DOHH2 (cell line): ENCODE data around the gene CRYZL1.

Source experiments
- H3F3A ChIP-seq: fragments of 200-600 bp; sonication (generic), shearing (Covaris generic); 2 replicates; pipeline ENCODE4 v1.6.0; 2016; ENCODE audit warnings: antibody characterized with exemption, mild to moderate bottlenecking; ENCODE audit not compliant: control insufficient read depth, insufficient read depth
- H3K27ac ChIP-seq: fragments of 200-600 bp; sonication (generic); 2 replicates; pipeline ENCODE4 v1.5.1; 2014; ENCODE audit warnings: low read depth, mild to moderate bottlenecking, low read length, moderate library complexity
- H3K27me3 ChIP-seq: fragments of 200-600 bp; sonication (generic); 2 replicates; pipeline ENCODE4 v1.6.1; 2014; ENCODE audit warnings: mild to moderate bottlenecking, low read length, mixed read lengths; ENCODE audit not compliant: control insufficient read depth
- H3K36me3 ChIP-seq: fragments of 200-600 bp; sonication (generic); 2 replicates; pipeline ENCODE4 v1.6.1; 2014; ENCODE audit warnings: mild to moderate bottlenecking, low read length, moderate library complexity, mixed read lengths; ENCODE audit not compliant: control insufficient read depth
- H3K4me1 ChIP-seq: fragments of 200-600 bp; sonication (generic); 2 replicates; pipeline ENCODE4 v1.6.1; 2014; ENCODE audit warnings: mild to moderate bottlenecking, low read length, mixed read lengths; ENCODE audit not compliant: control insufficient read depth
- H3K4me2 ChIP-seq: fragments of 200-600 bp; sonication (generic); 2 replicates; pipeline ENCODE4 v1.6.0; 2014; ENCODE audit warnings: mild to moderate bottlenecking, low read length, moderate library complexity
- H3K4me3 ChIP-seq: fragments of 200-600 bp; sonication (generic); 2 replicates; pipeline ENCODE4 v1.5.1; 2014; ENCODE audit warnings: mild to moderate bottlenecking, low read length, mixed read lengths
- H3K79me2 ChIP-seq: fragments of 200-600 bp; sonication (generic); 2 replicates; pipeline ENCODE4 v1.6.1; 2014; ENCODE audit warnings: mild to moderate bottlenecking, low read length, mixed read lengths; ENCODE audit not compliant: control insufficient read depth
- H3K9me2 ChIP-seq: fragments of 200-600 bp; sonication (generic); replicated peaks from 2 replicates; pipeline ENCODE4 v1.6.1; 2014; ENCODE audit warnings: mild to moderate bottlenecking, low read length, mixed read lengths; ENCODE audit not compliant: control insufficient read depth
- H3K9me3 ChIP-seq: fragments of 200-600 bp; sonication (generic); 2 replicates; pipeline ENCODE4 v1.6.1; 2014; ENCODE audit warnings: antibody characterized with exemption, low read length, mixed read lengths; ENCODE audit not compliant: control insufficient read depth, insufficient read depth
- H4K20me1 ChIP-seq: fragments of 200-600 bp; sonication (generic); 2 replicates; pipeline ENCODE4 v1.6.0; 2014; ENCODE audit warnings: low read depth, mild to moderate bottlenecking, antibody characterized with exemption, low read length, moderate library complexity; ENCODE audit not compliant: control insufficient read depth, insufficient read depth
- CTCF ChIP-seq: fragments of 200-600 bp; sonication (generic); IDR thresholded peaks from one replicate; pipeline ENCODE4 v1.5.1; 2014; ENCODE audit warnings: antibody characterized with exemption, mild to moderate bottlenecking, low read depth, low read length; ENCODE audit not compliant: poor library complexity, severe bottlenecking
- EZH2phosphoT487 ChIP-seq: fragments of 200-600 bp; sonication (generic); IDR thresholded peaks from 2 replicates; pipeline ENCODE4 v1.6.1; 2017; ENCODE audit warnings: borderline replicate concordance, mild to moderate bottlenecking, antibody characterized with exemption, low read length, moderate library complexity, mixed read lengths

The CRYZL1 gene

GRCh38 chr21:33687634-33688033, 46.1 kb upstream of the CRYZL1 start:
- H3F3A ChIP-seq = no peaks in the 10 kb centered on the region
- no peaks in the 10 kb centered on the region for H4K20me1 ChIP-seq
- no peaks in the 10 kb centered on the region for H3K27me3 ChIP-seq
- no peak overlapping the region for H3K4me3 ChIP-seq
- peaks cover 8% of the 10 kb centered on the region; the same call in 1 of the 2 replicates for H3K79me2 ChIP-seq
- H3K36me3 ChIP-seq = no peaks in the 10 kb centered on the region
- H3K9me3 ChIP-seq = no peaks in the 10 kb centered on the region
- no peak for TF ChIP-seq EZH2phosphoT487
- no peak for TF ChIP-seq CTCF
- H3K27ac ChIP-seq = no peak overlapping the region
- H3K4me1 ChIP-seq = peaks cover 8% of the 10 kb centered on the region; the same call in 1 of the 2 replicates
- no peaks in the 10 kb centered on the region for H3K9me2 ChIP-seq
- H3K4me2 ChIP-seq = no peak overlapping the region

- Histone ChIP-seq H3K4me2 (no peak overlapping the region), H3K27ac (no peak overlapping the region), H3K27me3 (no peaks in the 10 kb centered on the region), H3F3A (no peaks in the 10 kb centered on the region), H3K9me3 (no peaks in the 10 kb centered on the region), H3K4me3 (no peak overlapping the region), H3K79me2 (peaks cover 8% of the 10 kb centered on the region; the same call in 1 of the 2 replicates), H3K4me1 (peaks cover 8% of the 10 kb centered on the region; the same call in 1 of the 2 replicates), H3K9me2 (no peaks in the 10 kb centered on the region), H4K20me1 (no peaks in the 10 kb centered on the region), H3K36me3 (no peaks in the 10 kb centered on the region)
- no peak for TF ChIP-seq EZH2phosphoT487
- TF ChIP-seq CTCF = no peak
Measured at GRCh38 chr21:33686386-33686785, 44.8 kb upstream of the CRYZL1 start.

GRCh38 chr21:33685613-33686197, 44.2 kb upstream of the CRYZL1 start:
- Histone ChIP-seq H3K4me1 (peaks cover 4% of the 10 kb centered on the region; the same call in 1 of the 2 replicates), H3K9me3 (no peaks in the 10 kb centered on the region), H3K27ac (no peak overlapping the region), H3K79me2 (peaks cover 8% of the 10 kb centered on the region; the same call in 1 of the 2 replicates), H3K27me3 (no peaks in the 10 kb centered on the region), H4K20me1 (no peaks in the 10 kb centered on the region), H3K36me3 (no peaks in the 10 kb centered on the region), H3K9me2 (no peaks in the 10 kb centered on the region), H3F3A (no peaks in the 10 kb centered on the region), H3K4me2 (no peak overlapping the region), H3K4me3 (no peak overlapping the region)
- TF ChIP-seq EZH2phosphoT487 (no peak), CTCF (no peak)
